ENCODE measurements around the gene UGT1A7.
"Not testable (repeated sequence)": the region's sequence is repeated elsewhere in the genome, so short reads cannot be mapped to it uniquely, and the experiment has no call there.

Gene UGT1A7

DNA sequence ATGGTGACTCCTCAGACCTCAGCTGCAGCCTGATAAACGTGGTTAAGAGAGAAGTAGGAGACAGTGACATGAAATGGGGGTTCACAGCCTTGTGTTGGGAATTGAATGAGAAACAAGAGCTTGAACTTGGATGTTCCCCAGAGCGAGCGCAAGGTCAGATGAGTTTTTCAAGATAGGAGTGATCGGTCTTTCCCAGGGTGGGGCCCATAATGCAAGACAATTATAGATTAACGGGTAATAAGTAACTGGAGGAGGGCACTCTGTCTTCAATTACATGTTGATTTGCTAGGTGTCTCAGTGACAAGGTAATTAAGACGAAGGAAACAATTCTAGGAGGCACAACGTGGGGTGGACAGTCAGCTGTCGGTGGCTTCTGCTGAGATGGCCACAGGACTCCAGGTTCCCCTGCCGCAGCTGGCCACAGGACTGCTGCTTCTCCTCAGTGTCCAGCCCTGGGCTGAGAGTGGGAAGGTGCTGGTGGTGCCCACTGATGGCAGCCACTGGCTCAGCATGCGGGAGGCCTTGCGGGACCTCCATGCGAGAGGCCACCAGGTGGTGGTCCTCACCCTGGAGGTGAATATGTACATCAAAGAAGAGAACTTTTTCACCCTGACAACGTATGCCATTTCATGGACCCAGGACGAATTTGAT lies 31.0 kb downstream of the UGT1A7 start, which contains the start of gene UGT1A5:
Gene UGT1A5, plus strand, starts transcription at position 297 of the 651 bp plus-strand sequence. Its CDS starts 85 bp downstream, at position 382.
- FAIRE-seq (no peak), DNase-seq (ENCODE audit: insufficient read length, low spot score) (no peak)
- TF ChIP-seq, protein P1, sequence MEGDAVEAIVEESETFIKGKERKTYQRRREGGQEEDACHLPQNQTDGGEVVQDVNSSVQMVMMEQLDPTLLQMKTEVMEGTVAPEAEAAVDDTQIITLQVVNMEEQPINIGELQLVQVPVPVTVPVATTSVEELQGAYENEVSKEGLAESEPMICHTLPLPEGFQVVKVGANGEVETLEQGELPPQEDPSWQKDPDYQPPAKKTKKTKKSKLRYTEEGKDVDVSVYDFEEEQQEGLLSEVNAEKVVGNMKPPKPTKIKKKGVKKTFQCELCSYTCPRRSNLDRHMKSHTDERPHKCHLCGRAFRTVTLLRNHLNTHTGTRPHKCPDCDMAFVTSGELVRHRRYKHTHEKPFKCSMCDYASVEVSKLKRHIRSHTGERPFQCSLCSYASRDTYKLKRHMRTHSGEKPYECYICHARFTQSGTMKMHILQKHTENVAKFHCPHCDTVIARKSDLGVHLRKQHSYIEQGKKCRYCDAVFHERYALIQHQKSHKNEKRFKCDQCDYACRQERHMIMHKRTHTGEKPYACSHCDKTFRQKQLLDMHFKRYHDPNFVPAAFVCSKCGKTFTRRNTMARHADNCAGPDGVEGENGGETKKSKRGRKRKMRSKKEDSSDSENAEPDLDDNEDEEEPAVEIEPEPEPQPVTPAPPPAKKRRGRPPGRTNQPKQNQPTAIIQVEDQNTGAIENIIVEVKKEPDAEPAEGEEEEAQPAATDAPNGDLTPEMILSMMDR (IDR thresholded peaks at IDR 0.05; ENCODE audit: insufficient read depth, missing control alignments) = no peak

DNA sequence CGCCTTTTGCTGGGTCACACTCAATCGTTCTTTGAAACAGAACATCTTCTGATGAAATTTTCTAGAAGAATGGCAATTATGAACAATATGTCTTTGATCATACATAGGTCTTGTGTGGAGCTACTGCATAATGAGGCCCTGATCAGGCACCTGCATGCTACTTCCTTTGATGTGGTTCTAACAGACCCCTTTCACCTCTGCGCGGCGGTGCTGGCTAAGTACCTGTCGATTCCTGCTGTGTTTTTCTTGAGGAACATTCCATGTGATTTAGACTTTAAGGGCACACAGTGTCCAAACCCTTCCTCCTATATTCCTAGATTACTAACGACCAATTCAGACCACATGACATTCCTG lies 31.5 kb downstream of the UGT1A7 start:
- DNase-seq (ENCODE audit: insufficient read length, low spot score) (no peak), FAIRE-seq (no peak)
- TF ChIP-seq, protein P1 (IDR thresholded peaks at IDR 0.05; ENCODE audit: insufficient read depth, missing control alignments) = no peak

DNA sequence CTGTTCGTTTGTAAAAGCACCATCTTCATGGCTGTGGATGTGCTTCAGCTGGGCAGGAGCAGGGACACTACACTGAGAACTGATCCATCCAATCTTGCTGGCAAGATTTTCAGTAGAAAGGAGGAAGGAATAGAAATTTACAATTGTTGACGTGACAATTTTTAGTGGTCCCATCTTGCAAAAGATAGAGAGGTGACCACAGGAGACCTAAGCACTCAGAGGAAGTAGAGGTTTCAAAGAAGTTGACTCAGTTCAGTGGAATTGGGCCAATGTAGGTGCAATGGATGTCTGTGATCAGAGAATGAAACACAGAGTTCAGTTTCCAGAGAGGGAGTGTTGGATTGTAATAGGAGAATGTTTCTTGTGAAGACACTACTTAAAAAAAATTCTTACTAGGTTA lies 32.4 kb downstream of the UGT1A7 start:
- FAIRE-seq (no peak), DNase-seq (ENCODE audit: insufficient read length, low spot score) (no peak)
- TF ChIP-seq, protein P1 (IDR thresholded peaks at IDR 0.05; ENCODE audit: insufficient read depth, missing control alignments) = no peak

DNA sequence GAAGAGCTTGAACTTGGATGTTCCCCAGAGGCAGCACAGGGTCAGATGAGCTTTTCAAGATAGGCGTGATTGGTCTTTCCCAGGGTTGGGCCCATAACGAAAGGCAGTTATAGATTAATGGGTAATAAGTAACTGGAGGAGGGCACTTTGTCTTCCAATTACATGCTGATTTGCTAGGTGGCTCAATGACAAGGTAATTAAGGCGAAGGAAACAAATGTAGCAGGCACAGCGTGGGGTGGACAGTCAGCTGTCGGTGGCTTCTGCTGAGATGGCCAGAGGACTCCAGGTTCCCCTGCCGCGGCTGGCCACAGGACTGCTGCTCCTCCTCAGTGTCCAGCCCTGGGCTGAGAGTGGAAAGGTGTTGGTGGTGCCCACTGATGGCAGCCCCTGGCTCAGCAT lies 36.9 kb downstream of the UGT1A7 start, which contains the start of gene UGT1A4:
Gene UGT1A4, plus strand, starts transcription at position 185 of the 400 bp plus-strand sequence. Its CDS starts 85 bp downstream, at position 270.
- no peak for DNase-seq (ENCODE audit: insufficient read length, low spot score)
- TF ChIP-seq, protein P1 (IDR thresholded peaks at IDR 0.05; ENCODE audit: insufficient read depth, missing control alignments) = no peak
- FAIRE-seq = no peak

DNA sequence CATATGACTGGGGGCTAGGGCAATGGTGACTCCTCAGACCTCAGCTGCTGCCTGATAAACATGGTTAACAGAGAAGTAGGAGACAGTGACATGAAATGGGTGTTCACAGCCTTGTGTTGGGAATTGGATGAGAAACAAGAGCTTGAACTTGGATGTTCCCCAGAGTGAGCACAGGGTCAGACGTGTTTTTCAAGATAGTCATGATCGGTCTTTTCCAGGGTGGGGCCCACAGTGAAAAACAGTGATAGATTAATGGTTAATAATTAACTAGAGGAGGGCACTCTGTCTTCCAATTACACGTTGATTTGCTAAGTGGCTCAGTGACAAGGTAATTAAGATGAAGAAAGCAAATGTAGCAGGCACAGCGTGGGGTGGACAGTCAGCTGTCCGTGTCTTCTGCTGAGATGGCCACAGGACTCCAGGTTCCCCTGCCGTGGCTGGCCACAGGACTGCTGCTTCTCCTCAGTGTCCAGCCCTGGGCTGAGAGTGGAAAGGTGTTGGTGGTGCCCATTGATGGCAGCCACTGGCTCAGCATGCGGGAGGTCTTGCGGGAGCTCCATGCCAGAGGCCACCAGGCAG lies 47.1 kb downstream of the UGT1A7 start, which contains the start of gene UGT1A3:
Gene UGT1A3, plus strand, starts transcription at position 320 of the 579 bp plus-strand sequence. Its CDS starts 85 bp downstream, at position 405.
- no peak for FAIRE-seq
- TF ChIP-seq, protein P1 (IDR thresholded peaks at IDR 0.05; ENCODE audit: insufficient read depth, missing control alignments) = no peak

DNA sequence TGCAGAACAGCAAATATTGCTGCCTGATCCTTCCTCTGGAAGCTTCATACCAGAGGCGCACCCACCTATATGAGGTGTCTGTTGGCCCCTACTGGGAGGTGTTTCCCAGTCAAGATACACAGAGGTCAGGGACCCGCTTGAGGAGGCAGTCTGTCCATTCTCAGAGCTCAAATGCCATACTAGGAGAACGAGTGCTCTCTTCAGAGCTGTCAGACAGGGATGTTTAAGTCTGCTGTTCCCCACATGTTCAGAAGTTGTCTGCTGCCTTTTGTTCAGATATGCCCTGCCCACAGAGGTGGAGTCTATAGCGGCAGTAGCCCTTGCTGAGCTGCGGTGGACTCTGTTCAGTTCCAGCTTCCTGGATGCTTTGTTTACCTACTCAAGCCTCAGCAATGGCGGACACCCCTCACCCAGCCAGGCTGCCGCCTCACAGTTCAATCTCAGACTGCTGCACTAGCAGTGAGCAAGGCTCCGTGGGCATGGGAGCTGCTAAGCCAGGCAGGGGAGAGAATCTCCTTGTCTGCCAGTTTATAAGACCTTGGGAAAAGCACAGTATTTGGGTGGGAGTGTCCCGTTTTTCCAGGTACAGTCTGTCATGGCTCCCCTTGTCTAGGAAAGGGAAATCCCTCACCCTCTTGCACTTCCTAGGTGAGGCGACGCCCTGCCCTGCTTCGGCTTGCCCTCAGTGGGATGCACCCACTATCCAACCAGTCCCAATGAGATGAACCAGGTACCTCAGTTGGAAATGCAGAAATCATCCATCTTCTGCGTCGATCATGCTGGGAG lies 55.4 kb downstream of the UGT1A7 start:
- not testable (repeated sequence) for FAIRE-seq; DNase-seq (ENCODE audit: insufficient read length, low spot score)

More for the DNA sequence above, 47.1 kb downstream of the UGT1A7 start, which contains the start of gene UGT1A3:
- no peak for DNase-seq (ENCODE audit: insufficient read length, low spot score)

DNA sequence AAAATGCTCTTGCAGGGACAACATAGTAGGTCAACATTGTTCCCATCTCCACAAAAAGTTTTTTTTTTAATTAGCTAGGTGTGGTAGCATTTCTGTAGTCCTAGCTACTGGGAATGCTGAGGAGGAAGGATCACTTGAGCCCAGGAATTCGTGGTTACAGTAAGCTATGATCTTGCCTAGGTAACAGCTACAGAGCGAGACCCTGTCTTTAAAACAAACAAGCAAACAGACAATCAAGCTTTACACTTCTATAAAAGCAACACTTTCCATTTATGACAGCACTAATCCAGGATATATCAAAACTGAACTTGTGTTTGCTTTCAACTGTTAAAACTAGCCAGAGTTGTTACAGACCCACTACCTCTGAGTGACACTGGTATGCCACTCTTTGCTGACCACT lies 59.2 kb downstream of the UGT1A7 start:
- TF ChIP-seq, protein P1 (IDR thresholded peaks at IDR 0.05; ENCODE audit: insufficient read depth, missing control alignments) = no peak
- FAIRE-seq (no peak), DNase-seq (ENCODE audit: insufficient read length, low spot score) (no peak)

Data from D721Med (cell line).